Vagina (tissue), 2 donors: ENCODE data around the gene CMIP. TPM values are rescaled to one million over a fixed set of nuclear protein-coding genes. Genes with fewer than 3 reads are reported as not detected.

ENCODE experiments used
- DNase-seq, 2 donors: peaks; one replicate each; pipeline ENCODE4 v3.0.0-alpha.2; 2017; ENCODE audit errors: extremely low spot score in 2 of 2
- H3K27ac ChIP-seq: fragments of 200-600 bp; sonication (generic); one replicate; pipeline ENCODE4 v1.5.1; 2019
- H3K27me3 ChIP-seq: fragments of 200-600 bp; sonication (generic); one replicate; pipeline ENCODE4 v1.5.1; 2019
- H3K36me3 ChIP-seq, 2 donors: fragments of 200-600 bp; sonication (generic); one replicate each; pipeline ENCODE4 v1.5.1; 2017 to 2019
- H3K4me1 ChIP-seq: fragments of 200-600 bp; sonication (generic); one replicate; pipeline ENCODE4 v1.5.1; 2019
- H3K4me3 ChIP-seq, 2 donors: fragments of 200-600 bp; sonication (generic); 1 replicate in 1 of 2; 2 replicates in 1 of 2; pipeline ENCODE4 v1.5.1; 2016 to 2019
- H3K9me3 ChIP-seq: fragments of 200-600 bp; sonication (generic); one replicate; pipeline ENCODE4 v1.5.1; 2019
- CTCF ChIP-seq, 3 experiments: fragments of 450-650 bp in 2 of 3; fragments of 200-600 bp in 1 of 3; sonication (generic) in 1 of 3; IDR thresholded peaks; one replicate each; pipeline ENCODE4 v1.5.1; 2017 to 2019; ENCODE audit warnings: antibody characterized with exemption in 3 of 3, mild to moderate bottlenecking in 2 of 3, moderate library complexity in 2 of 3
- POLR2A ChIP-seq, 2 donors: fragments of 450-650 bp; IDR thresholded peaks; one replicate each; pipeline ENCODE4 v1.6.1; 2017; ENCODE audit warnings: antibody characterized with exemption in 2 of 2, mild to moderate bottlenecking in 2 of 2, moderate library complexity in 2 of 2
- POLR2AphosphoS5 ChIP-seq, 2 donors: sonication (generic); formaldehyde crosslinking; IDR thresholded peaks; one replicate each; pipeline ENCODE4 v1.9.0; 2017; ENCODE audit warnings: antibody characterized with exemption in 2 of 2, mild to moderate bottlenecking in 2 of 2, low read depth in 1 of 2; ENCODE audit not compliant: insufficient read depth in 1 of 2
- intact Hi-C: fragments of 100-400 bp; cut with DNase I; formaldehyde crosslinking; loops from one replicate; pipeline ENCODE4 v1.15.1; 2023
- total RNA-seq: library from RNA; depleted of rRNA; stranded (reverse); fragments of >200 nt; gene quantifications from one replicate; pipeline ENCODE4 v1.2.3, GENCODE V29; 2016

The CMIP gene
- total RNA-seq, 1 donor from 2014 or later, result 66.3 TPM

DNA sequence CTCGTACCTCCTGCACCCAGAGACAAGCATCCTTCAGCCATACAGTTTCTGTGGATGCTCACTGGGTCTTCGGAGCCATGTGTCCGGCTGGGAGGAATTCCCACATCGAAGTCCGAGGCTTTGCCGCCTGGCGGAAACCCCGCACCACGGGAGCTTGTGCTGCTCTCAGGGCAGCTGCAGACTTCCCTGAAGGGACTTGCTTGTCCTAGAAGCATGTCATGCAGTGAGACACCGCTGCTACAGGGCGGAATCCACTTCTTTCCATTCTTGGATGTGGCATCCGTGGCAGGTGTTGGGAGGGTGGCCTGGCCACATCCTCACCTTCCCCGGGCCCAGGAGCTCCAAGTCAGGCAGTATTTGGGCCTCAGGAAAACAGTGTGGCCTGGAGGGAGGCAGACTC lies 122.5 kb downstream of the CMIP start:
- Histone ChIP-seq H3K36me3 (no peaks in the 10 kb centered on the region), H3K27ac (no peak overlapping the region), H3K4me3 (no peak overlapping the region), H3K27me3 (no peaks in the 10 kb centered on the region), H3K4me1 (peaks cover 71% of the 10 kb centered on the region), H3K9me3 (no peaks in the 10 kb centered on the region)
- intact Hi-C loops, result no loop called here
- no peak for DNase-seq
- TF ChIP-seq POLR2AphosphoS5 (IDR thresholded peaks at IDR 0.05; ENCODE audit: insufficient read depth in 1 of 2, low read depth in 1 of 2) (no peak), CTCF (IDR thresholded peaks at IDR 0.05) (no peak), POLR2A (IDR thresholded peaks at IDR 0.05) (no peak)

DNA sequence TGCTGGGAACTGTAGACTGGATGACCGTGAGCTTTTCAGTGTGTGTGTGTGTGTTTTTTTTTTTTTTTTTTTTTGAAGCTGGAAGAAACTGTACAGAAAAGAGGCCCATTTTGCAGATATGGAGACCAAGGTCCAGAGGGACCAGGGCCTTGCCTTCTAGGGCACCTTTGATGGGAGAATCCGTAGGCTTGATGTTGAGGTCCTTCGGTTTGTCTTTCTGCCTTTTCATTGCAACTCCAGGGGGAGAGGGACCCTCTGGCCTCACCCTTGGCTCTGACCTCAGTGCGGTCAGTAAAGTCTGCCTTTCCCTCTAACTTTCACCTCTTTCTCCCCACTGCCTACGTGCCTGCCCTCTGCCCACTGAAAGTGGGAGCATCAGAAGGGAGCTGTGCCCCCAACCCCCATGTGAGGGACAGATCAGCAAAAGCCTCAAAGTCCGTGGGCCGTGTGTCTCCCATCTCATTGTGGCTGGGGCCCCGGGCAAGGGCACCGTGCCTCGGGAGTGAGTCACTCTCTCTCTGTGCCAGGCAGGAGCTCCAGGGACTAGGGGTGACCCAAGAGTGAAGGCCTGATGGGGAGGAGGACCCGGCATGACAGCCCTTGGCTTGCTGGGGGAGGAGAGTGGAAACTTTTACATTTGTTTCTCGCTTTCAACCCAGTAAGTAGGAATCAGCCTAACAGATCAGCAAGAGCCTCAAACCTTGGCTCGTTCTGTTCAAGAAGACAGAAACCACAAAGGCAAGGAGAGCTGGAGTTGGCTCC lies 123.6 kb downstream of the CMIP start:
- no peak for TF ChIP-seq CTCF (IDR thresholded peaks at IDR 0.05)
- TF ChIP-seq POLR2AphosphoS5 (IDR thresholded peaks at IDR 0.05; ENCODE audit: insufficient read depth in 1 of 2, low read depth in 1 of 2), result peak in 1 of 2 donors; percentile 64
- no peak for TF ChIP-seq POLR2A (IDR thresholded peaks at IDR 0.05)
- peaks cover 63% of the 10 kb centered on the region for H3K4me1 ChIP-seq
- H3K27me3 ChIP-seq, result no peaks in the 10 kb centered on the region
- intact Hi-C loops, result no loop called here
- H3K36me3 ChIP-seq, result no peaks in the 10 kb centered on the region
- peak overlapping the region; percentile 78 for H3K27ac ChIP-seq
- H3K4me3 ChIP-seq, result no peak overlapping the region
- DNase-seq, result no peak
- H3K9me3 ChIP-seq, result no peaks in the 10 kb centered on the region

DNA sequence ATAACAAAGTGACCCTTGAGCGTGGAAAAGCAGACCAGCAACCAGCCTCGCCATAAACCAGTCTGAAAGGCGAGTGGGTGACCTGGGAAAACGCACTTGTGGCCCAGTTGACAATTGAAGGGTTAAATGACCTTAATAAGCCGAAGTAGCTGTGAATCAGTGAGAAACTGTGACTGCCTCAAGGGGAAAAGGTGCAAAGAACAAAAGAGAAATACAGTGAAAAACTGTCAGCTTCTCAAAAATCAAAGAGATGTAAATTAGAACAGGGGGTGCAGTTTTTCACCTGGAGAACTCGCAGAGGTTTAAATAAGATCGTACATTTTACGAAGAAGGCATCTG lies 124.1 kb downstream of the CMIP start:
- H3K27ac ChIP-seq, result peak overlapping the region; percentile 78
- intact Hi-C loops, result no loop called here
- no peak for DNase-seq

DNA sequence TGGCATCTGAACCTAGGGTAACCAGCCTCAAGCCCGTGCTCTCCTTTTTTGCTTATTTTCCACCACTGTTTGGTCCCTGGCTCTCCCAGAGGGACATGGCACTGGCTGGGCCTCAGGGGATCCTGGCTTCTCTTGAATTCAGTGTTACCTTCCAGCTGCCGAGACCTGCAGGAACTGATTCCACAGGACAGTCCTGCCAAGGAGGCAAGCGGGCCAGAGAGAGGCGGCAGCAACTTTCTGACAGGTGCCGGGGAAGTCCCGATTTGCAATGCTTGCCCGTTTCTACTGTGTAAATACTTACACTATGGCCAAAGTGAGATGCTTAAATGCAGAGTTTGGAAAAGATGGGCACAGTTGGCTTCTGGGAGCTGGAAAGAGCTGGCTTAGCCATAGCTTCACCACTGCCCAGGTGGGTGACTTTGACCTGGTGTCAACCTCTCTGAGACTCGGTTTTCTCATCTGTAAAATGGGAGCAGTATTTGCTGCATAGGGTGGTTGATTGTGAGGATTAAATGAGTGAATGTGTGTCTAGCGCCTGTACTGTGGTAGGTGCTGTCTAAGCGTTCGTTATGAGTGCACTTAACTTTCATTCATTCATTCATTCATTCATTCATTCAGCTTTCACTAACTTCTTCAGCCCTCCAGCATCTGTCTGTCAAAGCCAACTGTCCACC lies 124.9 kb downstream of the CMIP start:
- Histone ChIP-seq H3K9me3 (no peaks in the 10 kb centered on the region), H3K36me3 (no peaks in the 10 kb centered on the region), H3K4me3 (no peak overlapping the region), H3K27ac (peak overlapping the region; percentile 78), H3K27me3 (no peaks in the 10 kb centered on the region), H3K4me1 (peaks cover 52% of the 10 kb centered on the region)
- intact Hi-C loops, result no loop called here
- DNase-seq, result no peak
- TF ChIP-seq POLR2A (IDR thresholded peaks at IDR 0.05), result no peak
- no peak for TF ChIP-seq CTCF (IDR thresholded peaks at IDR 0.05)
- TF ChIP-seq POLR2AphosphoS5 (IDR thresholded peaks at IDR 0.05; ENCODE audit: insufficient read depth in 1 of 2, low read depth in 1 of 2), result no peak

More for the DNA sequence above, 124.1 kb downstream of the CMIP start:
- Histone ChIP-seq H3K36me3 (no peaks in the 10 kb centered on the region), H3K4me1 (peaks cover 59% of the 10 kb centered on the region), H3K27me3 (no peaks in the 10 kb centered on the region), H3K9me3 (no peaks in the 10 kb centered on the region), H3K4me3 (no peak overlapping the region)
- TF ChIP-seq POLR2A (IDR thresholded peaks at IDR 0.05) (no peak), POLR2AphosphoS5 (IDR thresholded peaks at IDR 0.05; ENCODE audit: insufficient read depth in 1 of 2, low read depth in 1 of 2) (no peak), CTCF (IDR thresholded peaks at IDR 0.05) (no peak)
